ENCODE data around the gene PSMD11. TPM values are rescaled to one million over a fixed set of nuclear protein-coding genes. Genes with fewer than 3 reads are reported as not detected.

PSMD11 gene
- total RNA-seq, 4 donors from 2014 or later, result 44.2 to 77.0 (median 54.2) TPM

- DNase-seq (ENCODE audit: low spot score in 2 of 2), result peak in 1 of 2 donors; percentile 77
- intact Hi-C loops (cut with DNase I; ENCODE audit: low total_unique reads), result no loop called here
- H3K4me3 ChIP-seq (ENCODE audit: low read depth, poor library complexity, severe bottlenecking), result no peak overlapping the region
- TF ChIP-seq POLR2A (IDR thresholded peaks at IDR 0.05) (no peak), CTCF (IDR thresholded peaks at IDR 0.05) (no peak)
- 91 to 95% methylated on average over 16 of the region's 16 CpGs for WGBS, 2 donors
Observed at GRCh38 chr17:32488177-32488542, 43.9 kb downstream of the PSMD11 start.

GRCh38 chr17:32488604-32489180 is 44.4 kb downstream of the PSMD11 start:
- peak in 1 of 2 donors; percentile 80 for DNase-seq (ENCODE audit: low spot score in 2 of 2)
- H3K4me3 ChIP-seq (ENCODE audit: low read depth, poor library complexity, severe bottlenecking), result no peak overlapping the region
- TF ChIP-seq POLR2A (IDR thresholded peaks at IDR 0.05) (no peak), CTCF (IDR thresholded peaks at IDR 0.05) (no peak)
- intact Hi-C loops (cut with DNase I; ENCODE audit: low total_unique reads), result no loop called here
- 94 to 97% methylated on average over 13 of the region's 13 CpGs for WGBS, 2 donors

- WGBS, 2 donors, result 83 to 84% methylated on average over 10 of the region's 10 CpGs
- H3K4me3 ChIP-seq (ENCODE audit: low read depth, poor library complexity, severe bottlenecking), result no peak overlapping the region
- intact Hi-C loops (cut with DNase I; ENCODE audit: low total_unique reads), result no loop called here
- TF ChIP-seq POLR2A (IDR thresholded peaks at IDR 0.05), result no peak
- TF ChIP-seq CTCF (IDR thresholded peaks at IDR 0.05), result no peak
- DNase-seq (ENCODE audit: low spot score in 2 of 2), result no peak
Observed at GRCh38 chr17:32489320-32490100, 45.2 kb downstream of the PSMD11 start.

- H3K4me3 ChIP-seq (ENCODE audit: low read depth, poor library complexity, severe bottlenecking), result no peak overlapping the region
- intact Hi-C loops (cut with DNase I; ENCODE audit: low total_unique reads), result no loop called here
- no peak for DNase-seq (ENCODE audit: low spot score in 2 of 2)
- WGBS, 2 donors, result 66 to 67% methylated on average over 16 of the region's 16 CpGs
- TF ChIP-seq CTCF (IDR thresholded peaks at IDR 0.05), result no peak
- TF ChIP-seq POLR2A (IDR thresholded peaks at IDR 0.05), result no peak
Observed at GRCh38 chr17:32490101-32490482, 45.8 kb downstream of the PSMD11 start.

GRCh38 chr17:32491371-32492263 is 47.3 kb downstream of the PSMD11 start:
- intact Hi-C loops (cut with DNase I; ENCODE audit: low total_unique reads), result no loop called here
- TF ChIP-seq CTCF (IDR thresholded peaks at IDR 0.05) (no peak), POLR2A (IDR thresholded peaks at IDR 0.05) (no peak)
- DNase-seq (ENCODE audit: low spot score in 2 of 2), result no peak
- 80 to 85% methylated on average over 17 to 18 of the region's 21 CpGs for WGBS, 2 donors
- no peak overlapping the region for H3K4me3 ChIP-seq (ENCODE audit: low read depth, poor library complexity, severe bottlenecking)

Measured in lower leg skin (tissue), 4 donors.